Heart right ventricle (tissue), 16 donors: ENCODE results near the gene CDC14B. TPM values are rescaled to one million over a fixed set of nuclear protein-coding genes. Genes with fewer than 3 reads are reported as not detected.
A peak's percentile ranks its signal among the peaks of the same experiment; 100 is the strongest.

Experiments used
- ATAC-seq, 8 donors: fragments of 200-7000 bp; cut with Tn5 transposase; one replicate each; pipeline ENCODE4 v1.9.1; 2020; ENCODE audit warnings: mild to moderate bottlenecking in 8 of 8, moderate library complexity in 8 of 8, moderate number of reproducible peaks in 1 of 8
- DNase-seq, 2 donors: peaks; one replicate each; pipeline ENCODE4 v3.0.0-alpha.2; 2020
- H3K27ac ChIP-seq, 10 donors: fragments of 200-600 bp; sonication (generic) in 2 of 10; one replicate each; pipeline versions ENCODE4 v1.5.0 to v1.8.0; 2020 to 2022; ENCODE audit warnings: mild to moderate bottlenecking in 3 of 10
- H3K27me3 ChIP-seq, 7 donors: fragments of 200-600 bp; one replicate each; pipeline ENCODE4 v1.8.0; 2021 to 2022; ENCODE audit warnings: mild to moderate bottlenecking in 2 of 7
- H3K36me3 ChIP-seq, 9 donors: fragments of 200-600 bp; sonication (generic) in 1 of 9; one replicate each; pipeline versions ENCODE4 v1.5.0 to v1.8.0; 2020 to 2022; ENCODE audit warnings: mild to moderate bottlenecking in 2 of 9
- H3K4me1 ChIP-seq, 9 donors: fragments of 200-600 bp; sonication (generic) in 1 of 9; one replicate each; pipeline versions ENCODE4 v1.5.0 to v1.8.0; 2020 to 2022; ENCODE audit warnings: mild to moderate bottlenecking in 4 of 9
- H3K4me3 ChIP-seq, 10 donors: fragments of 200-600 bp; sonication (generic) in 2 of 10; one replicate each; pipeline versions ENCODE4 v1.5.0 to v1.8.0; 2020 to 2022; ENCODE audit warnings: mild to moderate bottlenecking in 7 of 10, moderate library complexity in 2 of 10
- H3K9me3 ChIP-seq, 11 donors: fragments of 200-600 bp in 10 of 11; sonication (generic) in 2 of 11; one replicate each; pipeline versions ENCODE4 v1.5.0 to v1.8.0; 2013 to 2022; ENCODE audit warnings: mild to moderate bottlenecking in 2 of 11, control low read depth in 1 of 11, moderate library complexity in 1 of 11
- WGBS, 2 donors: extraction: QIAGEN DNeasy Blood & Tissue Kit; methylation state at CpG; one replicate each; pipeline ENCODE4 v1.1.7; 2013; ENCODE audit warnings: inconsistent platforms in 1 of 2; 5-methylcytosine and 5-hydroxymethylcytosine counted together
- intact Hi-C, 10 donors: fragments of 100-400 bp; cut with DNase I; formaldehyde crosslinking; loops; one replicate each; pipeline versions ENCODE4 v1.11.1 to v1.14.2; 2022
- polyA plus RNA-seq, 2 donors: library from polyadenylated mRNA; stranded (reverse); fragments of 200-250 nt; gene quantifications; one replicate each; pipeline ENCODE4 v1.2.3, GENCODE V29; 2013
- total RNA-seq, 10 donors: library from RNA; stranded (reverse); fragmentation: NEBNext Ultra II Directional in 3 of 10; extraction: Animal tissue kit (Norgen Biotek cat#: 25700) in 3 of 10; gene quantifications; one replicate each; pipeline versions ENCODE4 v1.2.1 to v1.2.4, GENCODE V29; 2021 to 2023
- TF ChIP-seq, protein P1 (sequence below), 9 donors: fragments of 200-600 bp; sonication (generic) in 2 of 9; IDR thresholded peaks; one replicate each; pipeline versions ENCODE4 v1.5.0 to v1.8.0; 2021 to 2022; ENCODE audit warnings: antibody characterized with exemption in 9 of 9, mild to moderate bottlenecking in 5 of 9, moderate library complexity in 1 of 9
- donor health status: Arrhythmogenic right ventricular cardiomyopathy.
- donor health status: ischemic (EF 13 %, LVEDD 7.1; RV severe dilation, severe dysfunction).
- donor health status: healthy with polysubstance abuse.
- donor health status: DM: no; HTN: yes; CAD: no.
- donor health status: DM: no; HTN: no; CAD: no.
- donor health status: ischemic (EF 25% LVEDD 6.9; RV normal size, moderate dysfunction).
- donor health status: ischemic (EF 25% LVEDD 5.7; RV mildly dilated, moderate dysfunction).
- donor health status: healthy.
- donor health status: DM: yes; HTN: yes; CAD: no.
- donor health status: Ischemic cardiomyopathy.
- donor health status: ischemic (EF 35%, LVEDD 5.7; RV mildly dilated, moderate dysfunction).
- donor health status: nonischemic (EF 11% LVEDD 7.7; RV severe dilation, severe dysfunction).
- donor health status: DM: yes; HTN: yes; CAD: no.
- donor health status: PGD.
- donor health status: ischemic (EF 29% LVEDD 5.4; RV normal size, mild dysfunction).
- donor health status: nonischemic (EF 23%, LVEDD 6.1; RV moderate dilation, normal function).

Gene CDC14B
- total and polyA plus RNA-seq, 12 donors = 5.1 to 30.8 (median 23.9) TPM

DNA sequence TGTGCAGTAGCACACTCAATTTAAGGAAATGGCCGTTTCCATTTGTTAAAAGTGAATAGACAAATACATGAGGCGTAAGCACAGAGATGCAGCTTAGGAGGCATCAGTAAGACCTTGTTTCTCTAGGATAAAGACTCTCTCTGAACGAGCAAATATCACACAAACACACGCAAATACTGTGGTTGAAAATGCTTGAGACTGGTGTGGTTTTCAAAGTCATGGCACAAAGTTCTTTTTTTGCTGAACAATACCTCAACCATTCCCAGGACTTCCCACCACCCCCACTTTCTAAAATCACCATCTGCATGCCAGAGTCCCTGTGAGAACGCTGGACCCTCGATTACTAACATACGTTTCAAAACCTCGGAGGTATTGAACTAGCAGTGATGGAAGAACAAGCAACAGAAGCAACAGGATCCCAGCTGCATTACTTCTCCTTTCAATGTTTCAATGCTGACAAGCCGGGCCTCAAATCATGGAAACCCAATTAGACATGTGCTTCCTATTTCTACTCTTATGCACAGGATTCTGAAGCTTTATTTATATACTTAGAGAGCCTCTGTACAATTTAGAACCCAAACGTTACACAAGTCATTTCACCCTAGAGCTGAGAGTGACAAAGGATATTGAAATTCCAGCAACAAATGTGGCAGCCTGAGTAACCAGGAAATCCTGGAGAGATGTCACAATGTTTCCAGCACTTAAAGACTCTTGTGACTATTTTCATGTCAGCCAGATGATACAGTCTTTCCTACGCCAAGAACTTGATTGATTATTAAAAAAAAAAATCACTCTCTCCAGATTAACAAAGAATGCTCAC, 63.9 kb downstream of the CDC14B start:
- peak in 5 of 8 donors; percentile 42 to 77 (median 47) for ATAC-seq
- WGBS, 2 donors = 67% methylated on average over 11 of the region's 11 CpGs
- peak overlapping the region in 1 of 10 donors; percentile 5 for H3K4me3 ChIP-seq

DNA sequence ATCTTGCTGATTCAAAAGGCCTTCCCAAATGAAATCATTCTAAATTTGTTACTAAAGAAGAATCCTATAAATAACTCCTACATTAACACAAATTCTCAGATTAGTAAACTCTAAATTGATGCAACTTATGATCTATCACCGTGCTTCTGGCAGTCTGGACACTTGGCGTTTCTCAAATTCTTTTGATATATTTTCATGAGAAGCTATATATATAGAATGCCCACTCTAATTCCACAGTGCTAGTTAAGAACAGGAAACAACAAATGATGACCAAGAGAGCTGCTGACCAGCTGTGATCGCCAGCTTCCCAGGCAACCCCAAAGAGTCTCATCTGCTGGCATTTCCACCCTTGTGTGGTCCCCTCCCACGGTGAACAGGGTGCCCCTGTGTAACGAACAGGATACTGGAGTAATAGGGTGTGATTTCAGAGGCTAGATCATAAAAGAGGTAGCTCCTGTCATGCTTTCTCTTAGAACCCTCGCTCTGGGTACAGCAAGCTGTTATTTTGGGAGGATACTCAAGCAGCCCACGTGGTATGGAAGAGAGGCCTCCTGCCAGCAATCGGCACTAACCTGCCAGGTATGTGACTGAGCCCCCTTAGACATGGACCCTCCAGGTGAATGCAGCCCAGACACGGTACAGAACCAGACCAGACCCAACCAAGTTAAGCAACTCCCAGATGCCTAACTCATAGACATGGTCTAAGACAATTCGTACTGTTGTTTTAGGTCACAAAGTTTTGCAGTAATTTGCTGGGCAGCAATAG, 64.7 kb downstream of the CDC14B start:
- H3K27ac ChIP-seq = peak overlapping the region in 8 of 10 donors; percentile 13 to 82 (median 44)
- peak in 4 of 8 donors; percentile 7 to 64 (median 34) for ATAC-seq
- TF ChIP-seq, protein P1, sequence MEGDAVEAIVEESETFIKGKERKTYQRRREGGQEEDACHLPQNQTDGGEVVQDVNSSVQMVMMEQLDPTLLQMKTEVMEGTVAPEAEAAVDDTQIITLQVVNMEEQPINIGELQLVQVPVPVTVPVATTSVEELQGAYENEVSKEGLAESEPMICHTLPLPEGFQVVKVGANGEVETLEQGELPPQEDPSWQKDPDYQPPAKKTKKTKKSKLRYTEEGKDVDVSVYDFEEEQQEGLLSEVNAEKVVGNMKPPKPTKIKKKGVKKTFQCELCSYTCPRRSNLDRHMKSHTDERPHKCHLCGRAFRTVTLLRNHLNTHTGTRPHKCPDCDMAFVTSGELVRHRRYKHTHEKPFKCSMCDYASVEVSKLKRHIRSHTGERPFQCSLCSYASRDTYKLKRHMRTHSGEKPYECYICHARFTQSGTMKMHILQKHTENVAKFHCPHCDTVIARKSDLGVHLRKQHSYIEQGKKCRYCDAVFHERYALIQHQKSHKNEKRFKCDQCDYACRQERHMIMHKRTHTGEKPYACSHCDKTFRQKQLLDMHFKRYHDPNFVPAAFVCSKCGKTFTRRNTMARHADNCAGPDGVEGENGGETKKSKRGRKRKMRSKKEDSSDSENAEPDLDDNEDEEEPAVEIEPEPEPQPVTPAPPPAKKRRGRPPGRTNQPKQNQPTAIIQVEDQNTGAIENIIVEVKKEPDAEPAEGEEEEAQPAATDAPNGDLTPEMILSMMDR (IDR thresholded peaks at IDR 0.05) = no peak
- DNase-seq = no peak
- H3K27me3 ChIP-seq = no peaks in the 10 kb centered on the region
- intact Hi-C loops = loop anchor here in 2 of 10 donors (5.0 to 10.0 kb wide), 2 partner anchors 48 to 230 kb away; no protein-coding TSS in a partner anchor
- no peaks in the 10 kb centered on the region for H3K9me3 ChIP-seq
- no peak overlapping the region for H3K4me3 ChIP-seq
- 62 to 68% methylated on average over 10 of the region's 10 CpGs for WGBS, 2 donors
- peaks cover 0 to 59% (median 30%) of the 10 kb centered on the region in 9 donors for H3K4me1 ChIP-seq
- peaks cover 0 to 16% (median 0%) of the 10 kb centered on the region in 9 donors for H3K36me3 ChIP-seq

More for the DNA sequence above, 63.9 kb downstream of the CDC14B start:
- Histone ChIP-seq H3K4me1 (peaks cover 0 to 61% (median 30%) of the 10 kb centered on the region in 9 donors), H3K9me3 (peaks cover 0 to 1% (median 0%) of the 10 kb centered on the region in 11 donors), H3K36me3 (peaks cover 0 to 16% (median 0%) of the 10 kb centered on the region in 9 donors), H3K27me3 (no peaks in the 10 kb centered on the region), H3K27ac (peak overlapping the region in 8 of 10 donors; percentile 8 to 82 (median 70))
- intact Hi-C loops = loop anchor here in 2 of 10 donors (5.0 to 10.0 kb wide), 2 partner anchors 48 to 231 kb away; no protein-coding TSS in a partner anchor
- DNase-seq = no peak
- TF ChIP-seq, protein P1 (IDR thresholded peaks at IDR 0.05) = no peak

DNA sequence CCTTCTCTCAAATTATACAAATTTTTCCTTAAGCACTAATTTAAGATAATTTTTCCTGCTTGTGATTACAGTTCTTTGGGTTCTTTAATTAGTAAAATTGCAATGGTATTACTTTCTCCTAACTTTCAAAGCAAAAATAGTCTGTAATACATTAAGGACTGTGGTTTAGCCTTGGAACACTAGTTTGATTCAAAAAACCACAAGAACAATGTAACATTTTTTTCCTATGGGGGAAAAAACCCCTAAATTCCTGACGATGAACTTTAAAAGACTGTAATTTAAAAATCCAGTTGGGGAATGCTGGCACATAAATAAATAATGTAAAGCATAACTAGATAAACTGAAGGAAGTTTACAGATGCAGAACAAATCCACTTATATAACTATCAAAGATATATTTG, 65.3 kb downstream of the CDC14B start:
- ATAC-seq = no peak
- Histone ChIP-seq H3K9me3 (no peaks in the 10 kb centered on the region), H3K27ac (peak overlapping the region in 5 of 10 donors; percentile 27 to 82 (median 56)), H3K27me3 (no peaks in the 10 kb centered on the region), H3K4me1 (peaks cover 0 to 57% (median 30%) of the 10 kb centered on the region in 9 donors), H3K4me3 (no peak overlapping the region), H3K36me3 (peaks cover 0 to 23% (median 0%) of the 10 kb centered on the region in 9 donors)
- no peak for DNase-seq
- WGBS, 2 donors = 81 to 89% methylated on average over 1 of the region's 1 CpG
- TF ChIP-seq, protein P1 (IDR thresholded peaks at IDR 0.05) = no peak
- intact Hi-C loops = loop anchor here in 1 of 10 donors (10.0 kb wide), 1 partner anchor 230 kb away; no protein-coding TSS in a partner anchor

DNA sequence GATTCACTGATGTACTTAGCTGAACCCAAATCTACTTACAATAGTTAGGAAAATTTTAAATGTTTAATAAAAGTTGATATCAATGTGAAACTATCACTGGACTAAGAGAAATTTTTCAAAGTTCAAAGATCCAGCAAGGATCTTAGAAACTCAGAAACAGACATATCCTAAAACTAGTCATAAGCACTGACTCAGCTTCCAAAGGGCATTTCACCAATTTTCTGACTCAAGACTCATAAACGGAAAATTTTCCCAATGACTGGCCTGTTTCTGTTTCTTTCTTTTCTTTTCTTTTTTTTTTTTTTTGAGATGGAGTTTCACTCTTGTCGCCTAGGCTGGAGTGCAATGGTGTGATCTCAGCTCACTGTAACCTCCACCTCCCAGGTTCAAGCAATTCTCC, 66.6 kb downstream of the CDC14B start:
- ATAC-seq = no peak
- H3K4me1 ChIP-seq = peaks cover 0 to 52% (median 30%) of the 10 kb centered on the region in 9 donors
- no peaks in the 10 kb centered on the region for H3K9me3 ChIP-seq
- H3K27ac ChIP-seq = peak overlapping the region in 3 of 10 donors; percentile 37 to 71 (median 56)
- no peaks in the 10 kb centered on the region for H3K27me3 ChIP-seq
- TF ChIP-seq, protein P1 (IDR thresholded peaks at IDR 0.05) = no peak
- intact Hi-C loops = loop anchor here in 1 of 10 donors (10.0 kb wide), 1 partner anchor 228 kb away; no protein-coding TSS in a partner anchor
- DNase-seq = no peak
- H3K36me3 ChIP-seq = peaks cover 0 to 31% (median 0%) of the 10 kb centered on the region in 9 donors
- WGBS, 2 donors = 76 to 94% methylated on average over 2 of the region's 2 CpGs
- no peak overlapping the region for H3K4me3 ChIP-seq
